ENCODE data around the gene IMMP2L.

The IMMP2L gene

GRCh38 chr7:110922906-110923305 lies 639.4 kb downstream of the IMMP2L start:
- DNase-seq (ENCODE audit: low spot score), result no peak

- no peak for DNase-seq (ENCODE audit: low spot score)
Measured at GRCh38 chr7:110921595-110922151, 640.6 kb downstream of the IMMP2L start.

GRCh38 chr7:110918949-110919548 lies 643.2 kb downstream of the IMMP2L start:
- DNase-seq (ENCODE audit: low spot score), result no peak

GRCh38 chr7:110914263-110914662 lies 648.0 kb downstream of the IMMP2L start:
- DNase-seq (ENCODE audit: low spot score), result no peak

GRCh38 chr7:110911632-110912031 lies 650.7 kb downstream of the IMMP2L start:
- DNase-seq (ENCODE audit: low spot score), result no peak

- no peak for DNase-seq (ENCODE audit: low spot score)
Measured at GRCh38 chr7:110909117-110909516, 653.2 kb downstream of the IMMP2L start.

GRCh38 chr7:110905773-110906566 lies 656.3 kb downstream of the IMMP2L start:
- no peak for DNase-seq (ENCODE audit: low spot score)

- no peak for DNase-seq (ENCODE audit: low spot score)
Measured at GRCh38 chr7:110898516-110898915, 663.8 kb downstream of the IMMP2L start.

GRCh38 chr7:110897538-110897937 lies 664.8 kb downstream of the IMMP2L start:
- no peak for DNase-seq (ENCODE audit: low spot score)

GRCh38 chr7:110894111-110894510 lies 668.2 kb downstream of the IMMP2L start:
- no peak for DNase-seq (ENCODE audit: low spot score)

GRCh38 chr7:110891197-110891596 lies 671.1 kb downstream of the IMMP2L start:
- no peak for DNase-seq (ENCODE audit: low spot score)

- DNase-seq (ENCODE audit: low spot score), result no peak
Measured at GRCh38 chr7:110890101-110890500, 672.2 kb downstream of the IMMP2L start.

- no peak for DNase-seq (ENCODE audit: low spot score)
Measured at GRCh38 chr7:110889335-110889734, 673.0 kb downstream of the IMMP2L start.

- DNase-seq (ENCODE audit: low spot score), result no peak
Measured at GRCh38 chr7:110888641-110889040, 673.7 kb downstream of the IMMP2L start.

GRCh38 chr7:110885474-110885873 lies 676.8 kb downstream of the IMMP2L start:
- DNase-seq (ENCODE audit: low spot score), result no peak

GRCh38 chr7:110881721-110882120 lies 680.6 kb downstream of the IMMP2L start:
- DNase-seq (ENCODE audit: low spot score), result no peak

- DNase-seq (ENCODE audit: low spot score), result no peak
Measured at GRCh38 chr7:110880971-110881370, 681.3 kb downstream of the IMMP2L start.

- DNase-seq (ENCODE audit: low spot score), result no peak
Measured at GRCh38 chr7:110877016-110877415, 685.3 kb downstream of the IMMP2L start.

- no peak for DNase-seq (ENCODE audit: low spot score)
Measured at GRCh38 chr7:110875346-110875745, 686.9 kb downstream of the IMMP2L start.

GRCh38 chr7:110871856-110872255 lies 690.4 kb downstream of the IMMP2L start:
- DNase-seq (ENCODE audit: low spot score), result no peak

GRCh38 chr7:110870926-110871325 lies 691.4 kb downstream of the IMMP2L start:
- no peak for DNase-seq (ENCODE audit: low spot score)

GRCh38 chr7:110868458-110868857 lies 693.8 kb downstream of the IMMP2L start:
- DNase-seq (ENCODE audit: low spot score), result no peak

- DNase-seq (ENCODE audit: low spot score), result no peak
Measured at GRCh38 chr7:110867771-110868170, 694.5 kb downstream of the IMMP2L start.

Measured in CD4-positive, alpha-beta T cell treated with Interleukin-15 for 4 hours (primary cell).